DND-41 (cell line): Measurements from ENCODE around the gene EMSY.

Experiments
- ATAC-seq: fragments of 200-7000 bp; cut with Tn5 transposase; 3 replicates; pipeline ENCODE4 v1.9.1; 2021; ENCODE audit warnings: low read depth; ENCODE audit not compliant: insufficient read depth
- DNase-seq: peaks from one replicate; pipeline ENCODE4 v3.0.0-alpha.2; 2020
- H2AFZ ChIP-seq: 2 replicates; pipeline ENCODE4 v1.6.0; 2012; ENCODE audit warnings: low read depth, low read length
- H3K27ac ChIP-seq: 2 replicates; pipeline ENCODE4 v1.5.1; 2012; ENCODE audit warnings: low read length, inconsistent platforms
- H3K27me3 ChIP-seq: fragments of 200-600 bp; sonication (generic); 2 replicates; pipeline ENCODE4 v1.6.0; 2012; ENCODE audit warnings: low read length, mild to moderate bottlenecking, inconsistent platforms; ENCODE audit not compliant: insufficient read depth, poor library complexity
- H3K36me3 ChIP-seq: 2 replicates; pipeline ENCODE4 v1.5.1; 2012; ENCODE audit warnings: low read length, inconsistent platforms; ENCODE audit not compliant: insufficient read depth
- H3K4me1 ChIP-seq: 2 replicates; pipeline ENCODE4 v1.5.1; 2012; ENCODE audit warnings: mild to moderate bottlenecking, low read length; ENCODE audit not compliant: insufficient read depth
- H3K4me2 ChIP-seq: 2 replicates; pipeline ENCODE4 v1.6.0; 2012; ENCODE audit warnings: mild to moderate bottlenecking, moderate library complexity, low read length, inconsistent platforms; ENCODE audit not compliant: insufficient read depth
- H3K4me3 ChIP-seq, 2 experiments: fragments of 200-600 bp in 1 of 2; shearing (Covaris generic) in 1 of 2; 2 replicates each; pipeline ENCODE4 v1.5.1; 2012 to 2016; ENCODE audit warnings: inconsistent platforms in 2 of 2, low read length in 2 of 2, mild to moderate bottlenecking in 2 of 2, low read depth in 1 of 2, moderate library complexity in 1 of 2
- H3K79me2 ChIP-seq: 2 replicates; pipeline ENCODE4 v1.6.0; 2012; ENCODE audit warnings: low read length, inconsistent platforms; ENCODE audit not compliant: insufficient read depth
- H3K9ac ChIP-seq: 2 replicates; pipeline ENCODE4 v1.6.0; 2012; ENCODE audit warnings: low read depth, mild to moderate bottlenecking, inconsistent platforms, low read length, moderate library complexity
- H3K9me3 ChIP-seq: 2 replicates; pipeline ENCODE4 v1.5.1; 2012; ENCODE audit warnings: low read length, moderate library complexity, mild to moderate bottlenecking, inconsistent platforms; ENCODE audit not compliant: insufficient read depth, severe bottlenecking
- H4K20me1 ChIP-seq: 2 replicates; pipeline ENCODE4 v1.6.0; 2012; ENCODE audit warnings: low read length; ENCODE audit not compliant: insufficient read depth
- EZH2 ChIP-seq: IDR thresholded peaks from 3 replicates; pipeline ENCODE4 v1.6.1; 2012; ENCODE audit warnings: borderline replicate concordance, low read depth, mild to moderate bottlenecking, moderate library complexity, low read length, inconsistent platforms; ENCODE audit not compliant: severe bottlenecking
- TF ChIP-seq, protein P1 (sequence below): IDR thresholded peaks from 2 replicates; pipeline ENCODE4 v1.5.1; 2012; ENCODE audit warnings: borderline replicate concordance, low read length, moderate library complexity, mild to moderate bottlenecking; ENCODE audit not compliant: poor library complexity, severe bottlenecking; ENCODE audit errors: extremely low read depth

The EMSY gene

GRCh38 chr11:76410851-76411357, 33.9 kb upstream of the EMSY start:
- H3K79me2 ChIP-seq, result no peaks in the 10 kb centered on the region
- H3K4me3 ChIP-seq, result no peak overlapping the region
- H3K9me3 ChIP-seq, result no peaks in the 10 kb centered on the region
- H3K4me2 ChIP-seq, result no peak overlapping the region
- TF ChIP-seq, protein P1, sequence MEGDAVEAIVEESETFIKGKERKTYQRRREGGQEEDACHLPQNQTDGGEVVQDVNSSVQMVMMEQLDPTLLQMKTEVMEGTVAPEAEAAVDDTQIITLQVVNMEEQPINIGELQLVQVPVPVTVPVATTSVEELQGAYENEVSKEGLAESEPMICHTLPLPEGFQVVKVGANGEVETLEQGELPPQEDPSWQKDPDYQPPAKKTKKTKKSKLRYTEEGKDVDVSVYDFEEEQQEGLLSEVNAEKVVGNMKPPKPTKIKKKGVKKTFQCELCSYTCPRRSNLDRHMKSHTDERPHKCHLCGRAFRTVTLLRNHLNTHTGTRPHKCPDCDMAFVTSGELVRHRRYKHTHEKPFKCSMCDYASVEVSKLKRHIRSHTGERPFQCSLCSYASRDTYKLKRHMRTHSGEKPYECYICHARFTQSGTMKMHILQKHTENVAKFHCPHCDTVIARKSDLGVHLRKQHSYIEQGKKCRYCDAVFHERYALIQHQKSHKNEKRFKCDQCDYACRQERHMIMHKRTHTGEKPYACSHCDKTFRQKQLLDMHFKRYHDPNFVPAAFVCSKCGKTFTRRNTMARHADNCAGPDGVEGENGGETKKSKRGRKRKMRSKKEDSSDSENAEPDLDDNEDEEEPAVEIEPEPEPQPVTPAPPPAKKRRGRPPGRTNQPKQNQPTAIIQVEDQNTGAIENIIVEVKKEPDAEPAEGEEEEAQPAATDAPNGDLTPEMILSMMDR, result no peak
- ATAC-seq, result no peak
- no peak for DNase-seq
- H3K36me3 ChIP-seq, result no peaks in the 10 kb centered on the region
- H3K4me1 ChIP-seq, result no peaks in the 10 kb centered on the region
- no peaks in the 10 kb centered on the region for H4K20me1 ChIP-seq
- H3K27me3 ChIP-seq, result no peaks in the 10 kb centered on the region
- no peak overlapping the region for H3K27ac ChIP-seq
- no peak overlapping the region for H3K9ac ChIP-seq
- no peak overlapping the region for H2AFZ ChIP-seq

DNA sequence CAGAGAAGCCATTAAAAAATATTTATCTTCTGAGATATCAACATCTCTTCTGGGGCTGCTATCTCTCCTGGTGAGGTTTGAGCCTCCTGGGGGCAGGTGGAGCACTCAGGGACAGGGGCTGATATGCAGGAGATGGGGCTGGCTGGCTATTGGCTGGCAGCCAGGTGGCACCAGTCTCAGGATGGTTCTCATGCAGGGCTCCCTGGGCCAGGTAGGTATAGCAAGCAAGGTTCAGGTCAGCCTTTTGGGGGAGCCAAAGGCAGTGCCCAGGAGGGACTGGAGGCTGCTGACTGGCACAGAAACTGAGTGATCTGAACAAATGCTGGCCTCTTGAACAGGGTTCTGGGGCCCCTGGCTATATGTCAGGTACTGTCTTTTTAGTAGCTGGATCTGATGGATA, 29.7 kb upstream of the EMSY start:
- no peak overlapping the region for H3K27ac ChIP-seq
- no peak overlapping the region for H3K4me3 ChIP-seq
- no peaks in the 10 kb centered on the region for H3K4me1 ChIP-seq
- H3K79me2 ChIP-seq, result no peaks in the 10 kb centered on the region
- no peak overlapping the region for H3K4me2 ChIP-seq
- TF ChIP-seq EZH2, result no peak
- TF ChIP-seq, protein P1, result no peak
- H3K36me3 ChIP-seq, result no peaks in the 10 kb centered on the region
- no peak overlapping the region for H3K9ac ChIP-seq
- no peak overlapping the region for H2AFZ ChIP-seq
- H4K20me1 ChIP-seq, result no peaks in the 10 kb centered on the region
- no peaks in the 10 kb centered on the region for H3K9me3 ChIP-seq
- ATAC-seq (no peak), DNase-seq (no peak)
- H3K27me3 ChIP-seq, result no peaks in the 10 kb centered on the region

DNA sequence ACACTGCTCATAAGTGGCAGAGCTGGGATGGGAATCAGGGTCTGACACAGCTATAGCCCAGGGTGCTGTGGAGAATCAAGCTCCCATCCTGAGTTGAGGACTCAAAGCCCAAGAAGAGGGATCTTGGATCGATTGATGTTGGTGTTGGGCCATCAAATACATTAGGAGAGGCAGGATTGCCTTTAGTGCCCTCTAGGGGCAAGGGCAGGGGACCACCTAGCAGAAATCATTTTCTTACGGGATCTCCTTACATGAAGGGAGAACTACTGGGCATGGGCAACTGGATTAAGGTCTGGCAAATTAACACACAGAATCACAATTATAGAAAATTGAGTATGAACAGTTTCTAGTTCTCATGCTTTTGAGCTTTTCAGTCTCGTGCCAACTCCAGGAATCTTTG, 24.9 kb upstream of the EMSY start:
- Histone ChIP-seq H3K79me2 (no peaks in the 10 kb centered on the region), H3K4me3 (no peak overlapping the region), H3K36me3 (no peaks in the 10 kb centered on the region), H3K27ac (no peak overlapping the region), H3K9me3 (no peaks in the 10 kb centered on the region), H2AFZ (no peak overlapping the region), H3K4me2 (no peak overlapping the region), H3K27me3 (no peaks in the 10 kb centered on the region), H3K9ac (no peak overlapping the region), H4K20me1 (no peaks in the 10 kb centered on the region), H3K4me1 (no peaks in the 10 kb centered on the region)
- no peak for TF ChIP-seq EZH2
- TF ChIP-seq, protein P1, result peak; percentile 64
- DNase-seq, result peak; percentile 21
- ATAC-seq, result peak; percentile 68; the same call in 2 of the 3 replicates

DNA sequence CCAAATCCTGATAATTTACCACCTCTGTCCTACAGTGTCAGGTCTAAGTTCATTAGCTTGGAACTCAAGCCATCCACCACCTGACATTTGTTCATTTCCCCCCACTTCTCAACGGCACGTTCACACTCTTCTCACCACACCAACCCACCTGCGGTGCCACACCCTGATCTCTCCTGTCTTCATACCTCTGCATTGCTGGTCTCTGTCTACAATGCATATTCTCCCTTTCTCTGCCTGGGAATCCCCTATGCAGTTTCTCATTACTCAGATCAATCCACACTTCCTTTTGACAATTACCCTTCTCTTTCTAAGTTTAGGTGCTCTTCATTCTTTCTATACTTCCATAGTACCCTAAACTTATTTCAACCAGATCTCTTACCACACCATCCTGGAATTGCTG, 20.4 kb upstream of the EMSY start:
- Histone ChIP-seq H2AFZ (no peak overlapping the region), H3K36me3 (no peaks in the 10 kb centered on the region), H3K27me3 (no peaks in the 10 kb centered on the region), H3K9ac (no peak overlapping the region), H3K27ac (no peak overlapping the region), H4K20me1 (no peaks in the 10 kb centered on the region), H3K4me1 (no peaks in the 10 kb centered on the region), H3K79me2 (no peaks in the 10 kb centered on the region), H3K4me3 (no peak overlapping the region), H3K4me2 (no peak overlapping the region), H3K9me3 (no peaks in the 10 kb centered on the region)
- DNase-seq, result no peak
- TF ChIP-seq, protein P1, result no peak
- ATAC-seq, result no peak
